ENCODE results near the gene STAC3.

- TF ChIP-seq CTCF (IDR thresholded peaks at IDR 0.05) (no peak), POLR2A (IDR thresholded peaks at IDR 0.05) (no peak)
These were observed 52.7 kb downstream of the STAC3 start for GRCh38 chr12:57198329-57198728.

Data from body of pancreas (tissue), 4 donors.